LNCaP clone FGC (cell line): ENCODE results near the gene TMEM239.
A peak's percentile ranks its signal among the peaks of the same experiment; 100 is the strongest.

Experiments
- DNase-seq: peaks from one replicate; pipeline ENCODE4 v3.0.0-alpha.2; 2011; ENCODE audit warnings: low read depth
- H3K4me3 ChIP-seq: 2 replicates; pipeline ENCODE4 v1.5.1; 2011; ENCODE audit warnings: mild to moderate bottlenecking, low read depth, low read length, control low read depth
- CTCF ChIP-seq: IDR thresholded peaks from 2 replicates; pipeline ENCODE4 v1.5.1; 2012; ENCODE audit warnings: mild to moderate bottlenecking; ENCODE audit not compliant: control insufficient read depth, insufficient read depth; ENCODE audit errors: extremely low read depth

TMEM239 gene

DNA sequence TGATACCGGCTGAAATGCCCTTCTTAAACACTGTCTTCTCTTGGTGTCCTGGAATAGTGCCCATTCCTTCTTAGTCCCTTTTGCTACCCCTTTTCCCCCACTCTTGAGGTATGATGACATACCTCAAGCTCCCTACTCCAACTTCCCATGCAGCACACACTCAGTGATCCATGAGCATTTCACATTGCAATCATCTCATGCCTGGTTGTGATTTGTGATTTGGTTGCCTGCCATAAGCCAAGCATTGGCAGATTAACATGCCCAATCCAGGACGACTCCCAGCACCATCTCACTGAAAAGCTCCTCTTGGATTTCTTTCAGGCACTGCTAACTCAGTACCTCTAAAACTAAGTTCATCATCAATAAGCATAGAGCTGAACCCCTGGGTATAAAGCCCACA lies 42.4 kb downstream of the TMEM239 start:
- H3K4me3 ChIP-seq: no peak overlapping the region
- DNase-seq: no peak
- no peak for TF ChIP-seq CTCF

- TF ChIP-seq CTCF: no peak
- H3K4me3 ChIP-seq: no peak overlapping the region
- peak; percentile 59 for DNase-seq
These were observed 43.4 kb downstream of the TMEM239 start for GRCh38 chr20:2859330-2860121.

GRCh38 chr20:2864626-2865025 lies 48.5 kb downstream of the TMEM239 start:
- TF ChIP-seq CTCF: no peak
- H3K4me3 ChIP-seq: no peak overlapping the region
- no peak for DNase-seq

DNA sequence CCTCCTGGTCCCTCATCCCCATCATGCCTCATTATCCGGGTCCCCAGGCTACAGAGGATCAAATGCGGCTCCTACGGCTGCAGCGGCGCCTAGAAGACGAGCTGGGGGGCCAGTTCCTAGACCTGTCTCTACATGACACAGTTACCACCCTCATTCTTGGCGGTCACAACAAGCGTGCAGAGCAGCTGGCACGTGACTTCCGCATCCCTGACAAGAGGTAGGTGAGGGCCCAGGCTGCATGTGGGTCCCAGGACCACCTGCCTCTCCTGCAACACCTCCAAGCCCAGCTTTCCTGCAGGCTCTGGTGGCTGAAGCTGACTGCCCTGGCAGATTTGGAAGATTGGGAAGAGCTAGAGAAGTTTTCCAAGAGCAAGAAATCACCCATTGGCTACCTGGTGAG lies 48.9 kb downstream of the TMEM239 start:
- DNase-seq: no peak
- H3K4me3 ChIP-seq: no peak overlapping the region
- TF ChIP-seq CTCF: no peak

DNA sequence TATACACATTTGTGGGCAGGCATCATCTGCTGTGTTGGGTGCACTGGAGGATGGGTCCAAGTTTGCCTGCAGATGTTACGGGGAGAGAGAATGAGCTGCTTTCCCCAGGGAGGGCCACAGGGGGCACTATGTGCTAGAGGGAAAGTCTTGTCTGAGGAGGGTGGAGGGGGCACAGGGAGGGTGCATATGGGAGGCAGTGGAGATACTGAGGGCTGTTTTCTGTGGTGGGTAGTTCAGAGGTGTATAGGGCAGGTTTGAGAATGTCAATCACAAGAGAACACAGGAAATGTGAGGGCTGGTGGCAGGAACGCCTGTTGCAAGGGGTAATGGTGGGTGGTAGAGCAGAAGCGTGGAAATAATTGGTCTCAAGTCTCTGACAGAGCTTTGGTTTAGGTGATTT lies 49.5 kb downstream of the TMEM239 start:
- TF ChIP-seq CTCF: no peak
- H3K4me3 ChIP-seq: no peak overlapping the region
- DNase-seq: no peak

DNA sequence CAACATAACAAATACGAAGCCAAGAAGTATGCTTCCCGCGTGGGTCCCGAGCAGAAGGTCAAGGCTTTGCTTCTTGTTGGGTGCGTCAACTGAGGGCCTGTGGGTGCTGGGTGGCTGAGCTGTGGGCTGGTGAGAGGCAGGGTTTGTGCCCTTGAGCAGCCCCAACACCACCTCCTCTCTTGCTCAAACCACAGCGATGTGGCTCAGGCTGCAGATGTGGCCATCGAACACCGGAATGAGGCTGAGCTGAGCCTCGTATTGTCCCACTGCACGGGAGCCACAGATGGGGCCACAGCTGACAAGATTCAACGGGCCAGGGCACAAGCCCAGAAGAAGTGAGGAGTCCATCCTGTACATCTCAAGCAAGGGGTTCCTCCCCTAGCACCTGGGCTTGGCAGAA lies 50.1 kb downstream of the TMEM239 start:
- no peak for DNase-seq
- H3K4me3 ChIP-seq: no peak overlapping the region
- no peak for TF ChIP-seq CTCF
